Heart right ventricle (tissue), 16 donors: ENCODE results near the gene CFAP157. TPM values are rescaled to one million over a fixed set of nuclear protein-coding genes. Genes with fewer than 3 reads are reported as not detected.

Experiments used
- ATAC-seq, 8 donors: fragments of 200-7000 bp; cut with Tn5 transposase; one replicate each; pipeline ENCODE4 v1.9.1; 2020; ENCODE audit warnings: mild to moderate bottlenecking in 8 of 8, moderate library complexity in 8 of 8, moderate number of reproducible peaks in 1 of 8
- DNase-seq, 2 donors: peaks; one replicate each; pipeline ENCODE4 v3.0.0-alpha.2; 2020
- H3K27ac ChIP-seq, 10 donors: fragments of 200-600 bp; sonication (generic) in 2 of 10; one replicate each; pipeline versions ENCODE4 v1.5.0 to v1.8.0; 2020 to 2022; ENCODE audit warnings: mild to moderate bottlenecking in 3 of 10
- H3K27me3 ChIP-seq, 7 donors: fragments of 200-600 bp; one replicate each; pipeline ENCODE4 v1.8.0; 2021 to 2022; ENCODE audit warnings: mild to moderate bottlenecking in 2 of 7
- H3K36me3 ChIP-seq, 9 donors: fragments of 200-600 bp; sonication (generic) in 1 of 9; one replicate each; pipeline versions ENCODE4 v1.5.0 to v1.8.0; 2020 to 2022; ENCODE audit warnings: mild to moderate bottlenecking in 2 of 9
- H3K4me1 ChIP-seq, 9 donors: fragments of 200-600 bp; sonication (generic) in 1 of 9; one replicate each; pipeline versions ENCODE4 v1.5.0 to v1.8.0; 2020 to 2022; ENCODE audit warnings: mild to moderate bottlenecking in 4 of 9
- H3K4me3 ChIP-seq, 10 donors: fragments of 200-600 bp; sonication (generic) in 2 of 10; one replicate each; pipeline versions ENCODE4 v1.5.0 to v1.8.0; 2020 to 2022; ENCODE audit warnings: mild to moderate bottlenecking in 7 of 10, moderate library complexity in 2 of 10
- H3K9me3 ChIP-seq, 11 donors: fragments of 200-600 bp in 10 of 11; sonication (generic) in 2 of 11; one replicate each; pipeline versions ENCODE4 v1.5.0 to v1.8.0; 2013 to 2022; ENCODE audit warnings: mild to moderate bottlenecking in 2 of 11, control low read depth in 1 of 11, moderate library complexity in 1 of 11
- CTCF ChIP-seq, 9 donors: fragments of 200-600 bp; sonication (generic) in 2 of 9; IDR thresholded peaks; one replicate each; pipeline versions ENCODE4 v1.5.0 to v1.8.0; 2021 to 2022; ENCODE audit warnings: antibody characterized with exemption in 9 of 9, mild to moderate bottlenecking in 5 of 9, moderate library complexity in 1 of 9
- WGBS, 2 donors: extraction: QIAGEN DNeasy Blood & Tissue Kit; methylation state at CpG; one replicate each; pipeline ENCODE4 v1.1.7; 2013; ENCODE audit warnings: inconsistent platforms in 1 of 2; 5-methylcytosine and 5-hydroxymethylcytosine counted together
- intact Hi-C, 10 donors: fragments of 100-400 bp; cut with DNase I; formaldehyde crosslinking; loops; one replicate each; pipeline versions ENCODE4 v1.11.1 to v1.14.2; 2022
- polyA plus RNA-seq, 2 donors: library from polyadenylated mRNA; stranded (reverse); fragments of 200-250 nt; gene quantifications; one replicate each; pipeline ENCODE4 v1.2.3, GENCODE V29; 2013
- total RNA-seq, 10 donors: library from RNA; stranded (reverse); fragmentation: NEBNext Ultra II Directional in 3 of 10; extraction: Animal tissue kit (Norgen Biotek cat#: 25700) in 3 of 10; gene quantifications; one replicate each; pipeline versions ENCODE4 v1.2.1 to v1.2.4, GENCODE V29; 2021 to 2023
- donor health status: Arrhythmogenic right ventricular cardiomyopathy.
- donor health status: ischemic (EF 13 %, LVEDD 7.1; RV severe dilation, severe dysfunction).
- donor health status: healthy with polysubstance abuse.
- donor health status: DM: no; HTN: yes; CAD: no.
- donor health status: DM: no; HTN: no; CAD: no.
- donor health status: ischemic (EF 25% LVEDD 6.9; RV normal size, moderate dysfunction).
- donor health status: ischemic (EF 25% LVEDD 5.7; RV mildly dilated, moderate dysfunction).
- donor health status: healthy.
- donor health status: DM: yes; HTN: yes; CAD: no.
- donor health status: Ischemic cardiomyopathy.
- donor health status: ischemic (EF 35%, LVEDD 5.7; RV mildly dilated, moderate dysfunction).
- donor health status: nonischemic (EF 11% LVEDD 7.7; RV severe dilation, severe dysfunction).
- donor health status: DM: yes; HTN: yes; CAD: no.
- donor health status: PGD.
- donor health status: ischemic (EF 29% LVEDD 5.4; RV normal size, mild dysfunction).
- donor health status: nonischemic (EF 23%, LVEDD 6.1; RV moderate dilation, normal function).

Gene CFAP157
- total and polyA plus RNA-seq, 12 donors = 0.10 to 0.19 (median 0.14) TPM; not detected in 8

GRCh38 chr9:127712867-127713266 lies 6.1 kb downstream of the CFAP157 start:
- H3K27ac ChIP-seq = no peak overlapping the region
- TF ChIP-seq CTCF (IDR thresholded peaks at IDR 0.05) = no peak
- H3K4me1 ChIP-seq = peaks cover 5 to 23% (median 18%) of the 10 kb centered on the region in 9 donors
- intact Hi-C loops = no loop called here
- 95 to 96% methylated on average over 10 of the region's 10 CpGs for WGBS, 2 donors
- H3K27me3 ChIP-seq = no peaks in the 10 kb centered on the region
- DNase-seq = no peak
- ATAC-seq = no peak
- no peaks in the 10 kb centered on the region for H3K9me3 ChIP-seq
- H3K4me3 ChIP-seq = no peak overlapping the region
- H3K36me3 ChIP-seq = no peaks in the 10 kb centered on the region

- Histone ChIP-seq H3K4me3 (peak overlapping the region in 9 of 10 donors; percentile 52 to 95 (median 83)), H3K27ac (peak overlapping the region in 1 of 10 donors; percentile 87), H3K9me3 (no peaks in the 10 kb centered on the region), H3K36me3 (no peaks in the 10 kb centered on the region), H3K27me3 (no peaks in the 10 kb centered on the region), H3K4me1 (peaks cover 5 to 23% (median 18%) of the 10 kb centered on the region in 9 donors)
- TF ChIP-seq CTCF (IDR thresholded peaks at IDR 0.05) = no peak
- WGBS, 2 donors = 78 to 79% methylated on average over 18 to 19 of the region's 19 CpGs
- DNase-seq = no peak
- no peak for ATAC-seq
- intact Hi-C loops = no loop called here
These were observed 7.4 kb downstream of the CFAP157 start for GRCh38 chr9:127714020-127714750.

GRCh38 chr9:127714951-127715469 lies 8.2 kb downstream of the CFAP157 start:
- no peaks in the 10 kb centered on the region for H3K36me3 ChIP-seq
- no peaks in the 10 kb centered on the region for H3K27me3 ChIP-seq
- TF ChIP-seq CTCF (IDR thresholded peaks at IDR 0.05) = no peak
- H3K27ac ChIP-seq = peak overlapping the region in 9 of 10 donors; percentile 37 to 91 (median 87)
- peak in 1 of 2 donors; percentile 40 for DNase-seq
- ATAC-seq = peak in 7 of 8 donors; percentile 5 to 40 (median 14)
- H3K4me3 ChIP-seq = peak overlapping the region; percentile 52 to 95 (median 82)
- no peaks in the 10 kb centered on the region for H3K9me3 ChIP-seq
- WGBS, 2 donors = 0% methylated on average over 42 to 44 of the region's 44 CpGs
- intact Hi-C loops = loop anchor here in 3 of 10 donors (5.0 kb wide), 1 partner anchor 103 kb away; the partner anchor contains the start of gene STXBP1 (in 3 of the 3)
- peaks cover 5 to 23% (median 18%) of the 10 kb centered on the region in 9 donors for H3K4me1 ChIP-seq

GRCh38 chr9:127715470-127716337 lies 8.9 kb downstream of the CFAP157 start, which contains the start of the genes PTRH1 and TTC16:
Gene PTRH1 (minus strand): TSS chr9:127715663. CDS start chr9:127715639, 24 bp downstream.
Gene TTC16 (plus strand): TSS chr9:127716079. CDS start chr9:127716146, 67 bp downstream.
- intact Hi-C loops = loop anchor here in 3 of 10 donors (5.0 kb wide), 1 partner anchor 103 kb away; the partner anchor contains the start of gene STXBP1 (in 3 of the 3)
- Histone ChIP-seq H3K9me3 (no peaks in the 10 kb centered on the region), H3K27ac (peak within 1 kb of the TSS; percentile 4 to 91 (median 84)), H3K36me3 (no peaks in the 10 kb centered on the region), H3K4me1 (peaks cover 5 to 23% (median 18%) of the 10 kb centered on the region in 9 donors), H3K4me3 (peak within 1 kb of the TSS; percentile 52 to 95 (median 82)), H3K27me3 (no peaks in the 10 kb centered on the region)
- ATAC-seq (peak; percentile 95 to 98 (median 96)), DNase-seq (peak; percentile 97 to 98)
- WGBS, 2 donors = 4% methylated on average over 62 to 65 of the region's 65 CpGs
- TF ChIP-seq CTCF (IDR thresholded peaks at IDR 0.05) = no peak
